Tibial nerve (tissue), 4 donors: ENCODE measurements around the gene PRR16.

Experiments
- CTCF ChIP-seq, 5 experiments: fragments of 200-600 bp in 3 of 5; fragments of 450-650 bp in 2 of 5; sonication (generic) in 3 of 5; IDR thresholded peaks; one replicate each; pipeline ENCODE4 v1.5.1; 2016 to 2019; ENCODE audit warnings: antibody characterized with exemption in 5 of 5, mild to moderate bottlenecking in 3 of 5, moderate library complexity in 2 of 5
- EP300 ChIP-seq, 2 donors: sonication (generic); formaldehyde crosslinking; IDR thresholded peaks; one replicate each; pipeline ENCODE4 v1.6.1; 2017; ENCODE audit warnings: antibody characterized with exemption in 2 of 2, mild to moderate bottlenecking in 1 of 2
- POLR2A ChIP-seq, 2 donors: fragments of 450-650 bp; IDR thresholded peaks; one replicate each; pipeline ENCODE4 v1.6.1; 2017; ENCODE audit warnings: antibody characterized with exemption in 2 of 2, mild to moderate bottlenecking in 2 of 2, moderate library complexity in 2 of 2

DNA sequence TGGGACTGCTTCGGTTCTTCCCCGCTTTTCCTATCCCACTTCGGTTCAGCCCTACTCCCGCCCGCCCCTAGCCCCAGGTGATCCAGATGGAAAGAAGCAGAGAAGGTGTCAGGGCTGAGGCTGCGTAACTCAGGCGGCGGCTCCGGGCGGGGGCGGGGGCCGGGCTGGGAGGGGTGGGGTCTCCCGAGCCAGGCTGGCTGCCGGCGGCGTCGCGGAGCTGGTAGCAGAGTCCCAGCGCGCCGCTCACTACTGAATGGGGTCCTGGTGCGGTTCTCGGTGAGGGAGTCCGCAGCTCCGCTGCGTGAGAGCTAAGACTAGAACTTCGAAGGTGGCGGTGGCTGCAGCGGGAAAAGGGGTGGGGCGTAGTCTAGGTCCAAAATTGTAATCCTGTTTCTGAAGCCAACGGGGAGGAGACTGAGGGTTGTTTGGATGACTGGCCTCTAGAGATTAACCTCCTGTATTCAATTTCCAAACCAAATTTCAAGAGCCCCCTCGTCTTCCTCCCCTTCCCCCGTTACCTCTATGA is 1.4 kb downstream of the PRR16 start:
- TF ChIP-seq CTCF (IDR thresholded peaks at IDR 0.05) (no peak), POLR2A (IDR thresholded peaks at IDR 0.05) (no peak), EP300 (IDR thresholded peaks at IDR 0.05) (no peak)
